ENCODE results near the gene SLC22A23.

GRCh38 chr6:3317741-3318211 is 139.1 kb downstream of the SLC22A23 start:
- TF ChIP-seq CTCF (IDR thresholded peaks at IDR 0.05) = no peak
- no peak for TF ChIP-seq POLR2A (IDR thresholded peaks at IDR 0.05; ENCODE audit: low read depth)

All from esophagus muscularis mucosa (tissue), 3 donors.